GM12874 (cell line): ENCODE measurements around the gene ZNF208.

Source experiments
- CTCF ChIP-seq: IDR thresholded peaks from 2 replicates; pipeline ENCODE4 v1.5.1; 2011; ENCODE audit warnings: low read depth, mild to moderate bottlenecking, control low read depth, low read length, moderate library complexity; ENCODE audit not compliant: insufficient read depth

ZNF208 gene

GRCh38 chr19:21934593-21934992 is 76.2 kb downstream of the ZNF208 start:
- TF ChIP-seq CTCF, result no peak

GRCh38 chr19:21934131-21934530 is 76.6 kb downstream of the ZNF208 start:
- TF ChIP-seq CTCF, result no peak

- TF ChIP-seq CTCF, result no peak
Measured at GRCh38 chr19:21922276-21922675, 88.5 kb downstream of the ZNF208 start.

- TF ChIP-seq CTCF, result no peak
Measured at GRCh38 chr19:21921691-21922180, 89.0 kb downstream of the ZNF208 start.

GRCh38 chr19:21915411-21915810 is 95.3 kb downstream of the ZNF208 start:
- no peak for TF ChIP-seq CTCF

- TF ChIP-seq CTCF, result no peak
Measured at GRCh38 chr19:21912654-21913053, 98.1 kb downstream of the ZNF208 start.

- TF ChIP-seq CTCF, result no peak
Measured at GRCh38 chr19:21910318-21910717, 100.4 kb downstream of the ZNF208 start.

GRCh38 chr19:21908066-21908465 is 102.7 kb downstream of the ZNF208 start:
- TF ChIP-seq CTCF, result no peak
